Coronary artery (tissue), 2 donors: ENCODE results near the gene LIMS2.

Experiments
- DNase-seq: peaks from one replicate; pipeline ENCODE4 v3.0.0-alpha.2; 2017; ENCODE audit warnings: low spot score
- H3K27ac ChIP-seq, 2 donors: fragments of 200-600 bp; sonication (generic); one replicate each; pipeline ENCODE4 v1.5.1; 2016 to 2019
- H3K4me3 ChIP-seq: fragments of 200-600 bp; sonication (generic); 2 replicates; pipeline ENCODE4 v1.5.1; 2016; ENCODE audit warnings: mild to moderate bottlenecking, moderate library complexity
- TF ChIP-seq, protein P1 (sequence below): fragments of 200-600 bp; sonication (generic); IDR thresholded peaks from one replicate; pipeline ENCODE4 v1.5.1; 2019; ENCODE audit warnings: antibody characterized with exemption

The LIMS2 gene

DNA sequence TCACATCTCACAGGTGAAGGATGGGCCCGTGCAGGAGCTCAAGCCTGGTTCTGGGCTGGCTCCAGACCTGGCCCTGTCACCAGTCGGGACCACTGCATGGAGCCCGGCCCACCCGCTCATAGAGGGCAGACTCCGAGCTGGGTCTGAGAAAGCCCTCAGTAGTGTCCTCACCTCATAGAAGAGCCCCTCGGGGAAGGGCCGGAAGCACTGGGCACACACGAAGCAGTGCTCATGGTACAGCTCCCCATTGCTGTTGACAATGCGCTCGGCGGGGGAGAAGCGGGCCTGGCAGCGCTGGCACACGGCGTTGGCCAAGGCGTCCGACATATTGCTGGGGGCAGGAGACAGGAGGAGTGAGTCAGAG is 18.1 kb downstream of the LIMS2 start:
- no peak for DNase-seq
- peak overlapping the region in 1 of 2 donors; percentile 89 for H3K27ac ChIP-seq
- no peak overlapping the region for H3K4me3 ChIP-seq
- TF ChIP-seq, protein P1, sequence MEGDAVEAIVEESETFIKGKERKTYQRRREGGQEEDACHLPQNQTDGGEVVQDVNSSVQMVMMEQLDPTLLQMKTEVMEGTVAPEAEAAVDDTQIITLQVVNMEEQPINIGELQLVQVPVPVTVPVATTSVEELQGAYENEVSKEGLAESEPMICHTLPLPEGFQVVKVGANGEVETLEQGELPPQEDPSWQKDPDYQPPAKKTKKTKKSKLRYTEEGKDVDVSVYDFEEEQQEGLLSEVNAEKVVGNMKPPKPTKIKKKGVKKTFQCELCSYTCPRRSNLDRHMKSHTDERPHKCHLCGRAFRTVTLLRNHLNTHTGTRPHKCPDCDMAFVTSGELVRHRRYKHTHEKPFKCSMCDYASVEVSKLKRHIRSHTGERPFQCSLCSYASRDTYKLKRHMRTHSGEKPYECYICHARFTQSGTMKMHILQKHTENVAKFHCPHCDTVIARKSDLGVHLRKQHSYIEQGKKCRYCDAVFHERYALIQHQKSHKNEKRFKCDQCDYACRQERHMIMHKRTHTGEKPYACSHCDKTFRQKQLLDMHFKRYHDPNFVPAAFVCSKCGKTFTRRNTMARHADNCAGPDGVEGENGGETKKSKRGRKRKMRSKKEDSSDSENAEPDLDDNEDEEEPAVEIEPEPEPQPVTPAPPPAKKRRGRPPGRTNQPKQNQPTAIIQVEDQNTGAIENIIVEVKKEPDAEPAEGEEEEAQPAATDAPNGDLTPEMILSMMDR = no peak

DNA sequence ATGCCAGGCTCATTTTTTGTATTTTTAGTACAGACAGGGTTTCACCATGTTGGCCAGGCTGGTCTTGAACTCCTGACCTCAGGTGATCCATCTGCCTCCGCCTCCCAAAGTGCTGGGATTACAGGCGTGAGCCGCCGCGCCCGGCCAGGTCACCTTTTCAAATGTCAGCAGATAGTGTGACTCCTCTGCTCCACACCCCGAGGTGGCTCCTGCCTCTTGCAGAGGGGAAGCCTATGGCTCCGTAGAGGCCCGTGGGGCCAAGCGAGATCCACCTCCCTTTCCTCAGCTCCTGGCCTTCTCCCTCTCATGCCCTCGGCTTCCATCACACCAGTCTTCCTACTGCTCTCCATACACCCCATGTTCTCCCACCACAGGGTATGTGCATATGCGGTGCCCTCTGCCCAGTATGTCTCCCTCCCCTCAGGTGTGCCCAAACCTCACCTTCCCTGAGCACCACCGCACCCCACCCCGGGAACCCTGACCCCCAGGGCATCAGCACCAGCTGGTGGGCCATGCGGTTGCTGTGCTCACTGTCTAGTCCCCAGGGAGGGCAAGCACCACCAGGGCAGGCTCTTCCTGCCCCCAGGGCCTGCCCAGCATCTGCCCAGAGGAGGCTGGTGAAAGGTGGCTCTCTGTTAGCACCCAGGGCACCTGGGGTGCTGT is 18.6 kb downstream of the LIMS2 start:
- H3K4me3 ChIP-seq = no peak overlapping the region
- TF ChIP-seq, protein P1 = no peak
- no peak for DNase-seq
- H3K27ac ChIP-seq = peak overlapping the region in 1 of 2 donors; percentile 89

DNA sequence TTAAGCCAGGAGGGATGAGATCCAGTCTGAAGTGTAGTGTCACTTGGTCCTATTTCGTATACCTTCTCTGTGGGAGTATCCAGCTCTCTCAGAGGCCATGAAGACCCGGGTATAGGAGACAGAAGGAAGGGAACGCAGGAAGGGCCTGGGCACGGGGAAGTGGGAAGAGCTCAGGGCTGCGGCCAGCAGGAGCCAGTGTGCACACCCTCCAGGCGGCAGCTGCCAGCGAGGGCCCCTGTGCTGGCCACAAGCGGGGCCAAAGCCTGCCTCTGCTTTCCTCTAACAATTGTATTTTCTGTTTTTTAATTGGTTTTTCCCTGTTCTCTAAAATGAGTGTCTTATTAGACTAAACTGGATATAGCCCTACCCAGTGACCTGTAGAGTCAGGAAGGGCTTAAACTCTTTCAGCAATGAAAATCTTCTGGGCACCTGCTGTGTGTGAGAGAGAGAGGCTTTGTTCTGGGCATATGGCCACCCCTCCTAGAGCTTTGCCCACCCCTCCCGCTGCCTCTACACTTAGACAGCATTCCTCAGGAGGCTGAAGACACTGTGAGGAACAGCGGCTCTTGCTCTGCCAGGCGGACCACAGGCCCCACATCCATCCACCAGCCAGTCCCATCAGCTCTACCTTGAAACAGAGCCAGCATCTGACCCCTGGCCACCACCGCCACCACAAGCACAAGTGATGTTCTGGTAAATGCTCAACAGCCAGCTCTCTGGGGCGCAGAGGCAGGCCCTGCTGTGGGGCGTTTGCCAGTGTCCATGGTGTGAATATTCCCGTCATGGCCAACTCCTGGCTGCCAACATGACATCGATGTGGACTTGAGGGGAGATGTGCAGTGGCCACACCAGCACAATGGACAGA is 19.9 kb downstream of the LIMS2 start:
- TF ChIP-seq, protein P1 = no peak
- Histone ChIP-seq H3K27ac (peak overlapping the region in 1 of 2 donors; percentile 77), H3K4me3 (no peak overlapping the region)
- no peak for DNase-seq

DNA sequence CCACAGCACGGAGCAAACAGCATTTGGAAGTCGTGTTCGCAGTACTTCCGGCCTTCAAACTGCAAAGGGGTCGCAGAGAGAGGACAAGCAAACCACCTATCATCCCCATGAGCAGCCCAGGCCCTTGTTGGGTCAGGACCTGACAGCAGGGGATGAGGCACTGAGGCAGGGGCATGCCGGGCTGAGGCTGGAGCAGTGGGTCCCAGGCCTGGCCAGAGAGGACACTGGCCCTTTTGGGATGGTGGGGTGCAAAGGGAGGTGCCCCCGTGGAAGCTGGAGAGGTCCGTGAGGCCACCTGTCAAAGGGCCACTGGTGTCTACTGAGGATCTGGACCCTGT is 20.5 kb downstream of the LIMS2 start:
- DNase-seq = no peak
- TF ChIP-seq, protein P1 = no peak
- Histone ChIP-seq H3K4me3 (no peak overlapping the region), H3K27ac (peak overlapping the region in 1 of 2 donors; percentile 77)

DNA sequence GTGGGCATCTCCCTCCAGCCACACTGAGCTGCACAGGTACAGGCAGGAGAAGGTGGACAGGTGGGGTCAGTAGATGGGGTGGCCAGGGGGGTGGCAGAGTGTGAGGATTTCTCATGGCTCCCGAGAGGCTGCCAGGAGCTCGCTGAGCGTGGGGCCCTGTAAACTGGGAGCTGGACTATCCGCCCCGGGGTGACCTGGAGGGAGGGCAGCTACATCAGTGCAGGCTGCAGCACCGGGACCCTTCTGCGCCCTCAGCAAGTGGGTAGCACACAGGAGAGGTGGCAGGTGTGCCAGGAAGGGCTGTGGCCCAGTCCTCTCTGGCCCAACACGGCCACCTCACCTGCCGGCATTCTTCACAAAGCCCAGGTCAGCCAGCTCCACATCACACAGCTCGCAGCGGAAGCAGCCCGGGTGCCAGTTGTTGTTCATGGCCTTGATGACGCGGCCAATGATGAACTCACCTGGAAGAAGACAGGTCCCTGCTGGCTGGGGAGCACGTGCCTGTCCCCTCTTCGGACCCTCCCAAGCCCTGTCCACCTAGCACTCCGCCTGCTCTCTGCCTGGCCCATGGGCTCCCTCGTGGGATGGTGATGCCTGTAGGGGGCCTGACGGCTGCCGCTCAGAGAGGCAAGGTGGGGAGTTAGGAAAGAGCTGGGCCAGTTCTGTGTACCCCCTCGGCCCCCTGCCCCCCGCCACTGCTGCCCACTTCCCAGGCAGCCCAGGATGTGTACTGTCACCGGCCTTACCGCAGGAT is 21.1 kb downstream of the LIMS2 start:
- Histone ChIP-seq H3K27ac (peak overlapping the region in 1 of 2 donors; percentile 77), H3K4me3 (no peak overlapping the region)
- DNase-seq = no peak
- TF ChIP-seq, protein P1 = no peak

GRCh38 chr2:127653421-127654083 is 21.8 kb downstream of the LIMS2 start:
- TF ChIP-seq, protein P1 = no peak
- peak overlapping the region; percentile 39 to 77 for H3K27ac ChIP-seq
- H3K4me3 ChIP-seq = no peak overlapping the region
- no peak for DNase-seq
